Right lobe of liver (tissue), 6 donors: ENCODE results near the gene B3GAT2. TPM values are rescaled to one million over a fixed set of nuclear protein-coding genes. Genes with fewer than 3 reads are reported as not detected.

Experiments
- ATAC-seq, 4 donors: fragments of 200-7000 bp; cut with Tn5 transposase; one replicate each; pipeline ENCODE4 v1.9.1; 2020; ENCODE audit warnings: mild to moderate bottlenecking in 4 of 4, moderate library complexity in 4 of 4
- DNase-seq, 3 donors: peaks; one replicate each; pipeline ENCODE4 v3.0.0-alpha.2; 2020
- H3K27ac ChIP-seq, 3 donors: fragments of 200-600 bp; one replicate each; pipeline ENCODE4 v1.8.0; 2022
- H3K27me3 ChIP-seq, 2 donors: fragments of 200-600 bp; one replicate each; pipeline ENCODE4 v1.8.0; 2022
- H3K36me3 ChIP-seq, 4 donors: fragments of 200-600 bp; sonication (generic) in 1 of 4; one replicate each; pipeline versions ENCODE4 v1.5.1 to v1.8.0; 2017 to 2022; ENCODE audit warnings: control low read depth in 1 of 4
- H3K4me1 ChIP-seq, 4 donors: fragments of 200-600 bp; sonication (generic) in 1 of 4; one replicate each; pipeline versions ENCODE4 v1.5.1 to v1.8.0; 2017 to 2022; ENCODE audit warnings: control low read depth in 1 of 4
- H3K4me3 ChIP-seq, 3 donors: fragments of 200-600 bp; one replicate each; pipeline ENCODE4 v1.8.0; 2022
- H3K9me3 ChIP-seq, 4 donors: fragments of 200-600 bp; sonication (generic) in 1 of 4; one replicate each; pipeline versions ENCODE4 v1.5.1 to v1.8.0; 2017 to 2022; ENCODE audit warnings: control low read depth in 1 of 4
- POLR2A ChIP-seq: fragments of 450-650 bp; IDR thresholded peaks from one replicate; pipeline ENCODE4 v1.6.1; 2017; ENCODE audit warnings: antibody characterized with exemption, mild to moderate bottlenecking
- WGBS: methylation state at CpG from one replicate; pipeline ENCODE4 v1.1.6; 2018; ENCODE audit warnings: low coverage, low lambda C conversion rate; ENCODE audit not compliant: insufficient coverage; ENCODE audit errors: missing lambda C conversion rate; 5-methylcytosine and 5-hydroxymethylcytosine counted together
- intact Hi-C, 2 donors: fragments of 100-400 bp; cut with DNase I; formaldehyde crosslinking; loops; one replicate each; pipeline versions ENCODE4 v1.11.2 to v1.14.1; 2022
- total RNA-seq, 6 experiments: library from RNA; depleted of rRNA in 2 of 6; stranded (reverse); fragments of >200 nt in 2 of 6; fragmentation: NEBNext Ultra II Directional in 3 of 6; extraction: Animal tissue kit (Norgen Biotek cat#: 25700) in 3 of 6; gene quantifications; one replicate each; pipeline versions ENCODE4 v1.1.0 to v1.2.4, GENCODE V29; 2016 to 2023
- TF ChIP-seq, protein P1 (sequence below), 4 donors: fragments of 200-600 bp in 3 of 4; fragments of 450-650 bp in 1 of 4; IDR thresholded peaks; one replicate each; pipeline versions ENCODE4 v1.5.1 to v1.8.0; 2016 to 2022; ENCODE audit warnings: antibody characterized with exemption in 4 of 4, mild to moderate bottlenecking in 2 of 4
- donor health status: DM: no; HTN: yes; CAD: no.
- donor health status: DM: no; HTN: no; CAD: no.
- donor health status: DM: no; HTN: no; CAD: no.
- donor health status: DM: no; HTN: yes; CAD: no.
- donor health status: DM: no; HTN: yes; CAD: no.

The B3GAT2 gene
- total RNA-seq, 6 experiments from 2014 or later = 0.04 TPM; not detected in 5

GRCh38 chr6:70995411-70995810 is 38.6 kb upstream of the B3GAT2 start:
- no peak overlapping the region for H3K4me3 ChIP-seq
- no peaks in the 10 kb centered on the region for H3K4me1 ChIP-seq
- H3K36me3 ChIP-seq = no peaks in the 10 kb centered on the region
- DNase-seq (no peak), ATAC-seq (no peak)
- no peaks in the 10 kb centered on the region for H3K9me3 ChIP-seq
- H3K27me3 ChIP-seq = no peaks in the 10 kb centered on the region
- no peak for TF ChIP-seq POLR2A
- TF ChIP-seq, protein P1, sequence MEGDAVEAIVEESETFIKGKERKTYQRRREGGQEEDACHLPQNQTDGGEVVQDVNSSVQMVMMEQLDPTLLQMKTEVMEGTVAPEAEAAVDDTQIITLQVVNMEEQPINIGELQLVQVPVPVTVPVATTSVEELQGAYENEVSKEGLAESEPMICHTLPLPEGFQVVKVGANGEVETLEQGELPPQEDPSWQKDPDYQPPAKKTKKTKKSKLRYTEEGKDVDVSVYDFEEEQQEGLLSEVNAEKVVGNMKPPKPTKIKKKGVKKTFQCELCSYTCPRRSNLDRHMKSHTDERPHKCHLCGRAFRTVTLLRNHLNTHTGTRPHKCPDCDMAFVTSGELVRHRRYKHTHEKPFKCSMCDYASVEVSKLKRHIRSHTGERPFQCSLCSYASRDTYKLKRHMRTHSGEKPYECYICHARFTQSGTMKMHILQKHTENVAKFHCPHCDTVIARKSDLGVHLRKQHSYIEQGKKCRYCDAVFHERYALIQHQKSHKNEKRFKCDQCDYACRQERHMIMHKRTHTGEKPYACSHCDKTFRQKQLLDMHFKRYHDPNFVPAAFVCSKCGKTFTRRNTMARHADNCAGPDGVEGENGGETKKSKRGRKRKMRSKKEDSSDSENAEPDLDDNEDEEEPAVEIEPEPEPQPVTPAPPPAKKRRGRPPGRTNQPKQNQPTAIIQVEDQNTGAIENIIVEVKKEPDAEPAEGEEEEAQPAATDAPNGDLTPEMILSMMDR (IDR thresholded peaks at IDR 0.05) = no peak
- H3K27ac ChIP-seq = no peak overlapping the region
- intact Hi-C loops = no loop called here

DNA sequence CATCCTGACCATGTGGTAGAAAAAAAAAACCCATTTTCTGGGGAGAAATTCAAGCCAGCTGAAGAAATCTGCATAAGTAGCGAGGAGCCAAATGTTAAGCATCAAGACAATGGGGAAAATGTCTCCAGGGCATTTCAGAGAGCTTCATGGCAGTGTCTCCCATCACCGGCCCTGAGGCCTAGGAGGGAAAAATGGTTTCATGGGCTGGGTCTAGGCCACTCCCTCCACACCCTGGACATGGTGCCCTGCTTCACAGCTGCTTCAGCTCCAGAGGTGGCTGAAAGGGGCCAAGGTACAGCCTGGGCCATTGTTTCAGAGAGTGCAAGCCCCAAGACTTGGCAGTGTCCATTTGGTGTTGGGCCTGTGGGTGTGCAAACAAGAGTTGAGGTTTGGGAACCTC is 34.4 kb upstream of the B3GAT2 start:
- Histone ChIP-seq H3K4me3 (no peak overlapping the region), H3K36me3 (no peaks in the 10 kb centered on the region), H3K27ac (no peak overlapping the region), H3K27me3 (no peaks in the 10 kb centered on the region), H3K4me1 (no peaks in the 10 kb centered on the region), H3K9me3 (no peaks in the 10 kb centered on the region)
- ATAC-seq = no peak
- no peak for TF ChIP-seq POLR2A
- TF ChIP-seq, protein P1 (IDR thresholded peaks at IDR 0.05) = no peak
- WGBS = 50% methylated on average over 1 of the region's 2 CpGs
- no peak for DNase-seq
- intact Hi-C loops = no loop called here

DNA sequence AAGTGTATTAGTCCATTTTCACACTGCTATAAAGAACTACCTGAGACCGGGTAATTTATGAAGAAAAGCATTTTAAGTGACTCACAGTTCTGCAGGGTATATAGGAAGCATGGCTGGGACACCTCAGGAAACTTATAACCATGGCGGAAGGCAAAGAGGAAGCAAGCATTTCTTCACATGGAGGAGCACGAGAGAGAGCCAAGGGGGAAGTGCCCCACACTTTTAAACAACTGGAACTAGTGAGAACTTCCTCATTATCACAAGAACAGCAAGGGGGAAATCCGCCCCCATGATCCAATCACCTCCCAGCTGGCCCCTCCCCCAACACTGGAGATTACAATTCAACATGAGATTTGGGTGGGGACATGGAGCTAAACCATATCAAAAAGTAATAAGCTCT is 28.3 kb upstream of the B3GAT2 start:
- Histone ChIP-seq H3K27me3 (no peaks in the 10 kb centered on the region), H3K27ac (no peak overlapping the region), H3K9me3 (no peaks in the 10 kb centered on the region), H3K4me3 (no peak overlapping the region), H3K36me3 (no peaks in the 10 kb centered on the region), H3K4me1 (no peaks in the 10 kb centered on the region)
- no peak for ATAC-seq
- no peak for TF ChIP-seq POLR2A
- TF ChIP-seq, protein P1 (IDR thresholded peaks at IDR 0.05) = no peak
- DNase-seq = no peak
- intact Hi-C loops = no loop called here
- 54% methylated on average over 4 of the region's 4 CpGs for WGBS

DNA sequence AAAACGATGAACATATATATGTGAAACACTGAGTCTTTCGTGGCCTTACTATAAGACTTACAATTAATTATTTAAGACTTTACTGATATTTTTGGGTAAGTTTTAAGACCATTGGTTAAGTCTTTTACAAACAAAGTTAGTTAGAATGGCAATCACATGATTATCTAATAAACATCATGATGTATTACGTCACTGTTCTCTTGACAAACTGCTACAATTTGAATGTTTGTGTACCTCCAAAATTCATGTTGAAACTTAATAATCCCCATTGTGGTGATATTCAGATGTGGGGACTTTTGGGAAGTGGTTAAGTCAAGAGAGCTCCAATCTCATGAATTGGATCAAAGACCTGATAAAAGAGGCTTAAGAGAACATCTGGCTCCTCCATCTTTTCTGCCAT is 25.9 kb upstream of the B3GAT2 start:
- Histone ChIP-seq H3K36me3 (no peaks in the 10 kb centered on the region), H3K27ac (no peak overlapping the region), H3K4me3 (no peak overlapping the region), H3K27me3 (no peaks in the 10 kb centered on the region), H3K9me3 (no peaks in the 10 kb centered on the region), H3K4me1 (no peaks in the 10 kb centered on the region)
- no peak for TF ChIP-seq POLR2A
- TF ChIP-seq, protein P1 (IDR thresholded peaks at IDR 0.05) = no peak
- intact Hi-C loops = no loop called here
- no peak for ATAC-seq
- WGBS = 68% methylated on average over 3 of the region's 3 CpGs
- DNase-seq = no peak

DNA sequence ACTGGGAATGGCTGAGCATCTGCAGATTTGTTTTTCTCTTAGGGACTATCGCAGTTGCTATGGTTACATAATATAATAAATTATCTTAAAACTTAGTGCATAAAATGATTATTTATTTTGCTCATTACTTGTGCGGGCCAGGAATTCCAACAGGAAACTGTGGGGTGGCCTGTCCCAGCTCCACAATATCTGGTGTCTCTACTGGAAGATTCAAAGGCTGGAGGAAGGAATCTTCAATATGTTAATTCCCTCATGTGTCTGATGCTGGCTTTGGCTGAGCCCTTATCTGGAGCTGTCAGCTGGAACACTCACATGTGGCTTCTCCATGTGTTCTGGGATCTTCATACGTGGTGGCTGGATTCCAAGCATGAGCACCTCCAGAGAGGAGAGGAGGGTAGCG is 23.9 kb upstream of the B3GAT2 start:
- Histone ChIP-seq H3K4me1 (no peaks in the 10 kb centered on the region), H3K27ac (no peak overlapping the region), H3K9me3 (no peaks in the 10 kb centered on the region), H3K27me3 (no peaks in the 10 kb centered on the region), H3K4me3 (no peak overlapping the region), H3K36me3 (no peaks in the 10 kb centered on the region)
- intact Hi-C loops = no loop called here
- ATAC-seq (peak in 1 of 4 donors; percentile 38), DNase-seq (no peak)
- no peak for TF ChIP-seq POLR2A
- TF ChIP-seq, protein P1 (IDR thresholded peaks at IDR 0.05) = no peak
- 65% methylated on average over 4 of the region's 4 CpGs for WGBS
